Midbrain (tissue), 1 donor: ENCODE results near the gene MMP15.
"Not testable (repeated sequence)": the region's sequence is repeated elsewhere in the genome, so short reads cannot be mapped to it uniquely, and the experiment has no call there.

Source experiments
- DNase-seq: peaks from one replicate; lab custom pipeline; 2025; lab: John Stamatoyannopoulos, UW

The MMP15 gene

DNA sequence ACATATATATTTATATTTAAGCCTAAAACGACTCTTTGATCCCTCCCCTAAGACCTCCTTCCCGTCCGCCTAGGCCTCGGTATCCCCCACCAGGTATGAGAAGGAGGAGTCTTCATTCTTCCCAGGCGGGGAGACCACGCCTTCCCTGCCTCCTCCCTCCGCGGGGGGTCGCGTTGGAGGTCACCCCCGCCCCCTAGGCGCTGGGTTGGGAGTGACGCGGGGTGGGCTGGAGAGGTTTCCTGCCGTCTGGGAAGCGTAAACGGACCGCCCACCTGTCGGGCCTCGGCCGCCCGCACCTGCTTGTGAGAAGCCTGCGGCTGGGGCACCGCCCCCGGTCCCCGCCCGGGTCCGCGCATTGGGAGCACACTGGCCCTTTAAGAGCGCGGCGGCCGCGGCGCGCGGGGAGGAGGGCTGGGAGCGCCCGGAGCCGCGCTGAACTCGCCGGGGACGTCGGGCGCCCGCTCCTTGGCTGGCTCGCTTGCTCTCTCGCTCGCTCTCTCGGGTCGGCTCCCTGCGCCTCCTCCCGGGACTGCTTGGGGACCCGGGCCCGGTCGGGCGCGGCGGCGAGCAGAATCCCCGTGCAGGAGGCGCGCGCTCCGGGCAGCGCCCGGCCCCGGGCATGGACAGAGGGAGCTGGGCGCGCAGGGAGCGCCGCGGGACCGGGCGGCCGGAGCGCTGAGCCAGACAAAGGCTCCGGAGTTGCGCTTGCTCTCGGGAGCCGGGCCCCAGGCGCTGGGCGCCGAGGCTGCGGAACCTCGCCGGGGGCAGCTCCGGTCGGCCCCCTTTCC, at the start of gene MMP15:
MMP15 (plus strand) TSS at position 404 of the 788 bp plus-strand sequence. CDS start 597 bp downstream, outside the sequence.
- peak; percentile 32 for DNase-seq

DNA sequence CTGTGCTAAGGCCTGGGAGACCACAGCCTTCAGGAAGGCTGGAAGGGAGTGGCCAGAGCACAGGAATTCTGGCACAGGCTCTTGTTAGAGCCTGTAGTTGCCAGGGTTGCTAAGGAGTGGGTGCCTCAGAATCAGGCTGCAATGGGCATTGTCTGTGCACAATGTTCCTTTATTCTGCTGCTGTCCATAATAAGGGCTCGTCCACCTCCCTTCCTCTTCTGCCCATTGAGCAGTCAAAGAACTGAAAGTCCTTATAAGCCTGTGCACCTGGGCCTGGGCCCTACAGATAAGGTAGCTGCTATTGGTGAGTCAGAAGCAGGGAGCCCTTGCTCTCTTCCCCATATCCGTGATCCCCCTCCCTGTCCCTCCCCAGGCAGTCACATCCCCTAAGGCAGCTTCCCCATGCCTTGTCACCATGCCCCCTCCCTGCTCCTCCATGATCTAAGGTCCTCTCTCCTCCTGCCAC, 49.2 kb upstream of the MMP15 start:
- DNase-seq, result peak; percentile 70

DNA sequence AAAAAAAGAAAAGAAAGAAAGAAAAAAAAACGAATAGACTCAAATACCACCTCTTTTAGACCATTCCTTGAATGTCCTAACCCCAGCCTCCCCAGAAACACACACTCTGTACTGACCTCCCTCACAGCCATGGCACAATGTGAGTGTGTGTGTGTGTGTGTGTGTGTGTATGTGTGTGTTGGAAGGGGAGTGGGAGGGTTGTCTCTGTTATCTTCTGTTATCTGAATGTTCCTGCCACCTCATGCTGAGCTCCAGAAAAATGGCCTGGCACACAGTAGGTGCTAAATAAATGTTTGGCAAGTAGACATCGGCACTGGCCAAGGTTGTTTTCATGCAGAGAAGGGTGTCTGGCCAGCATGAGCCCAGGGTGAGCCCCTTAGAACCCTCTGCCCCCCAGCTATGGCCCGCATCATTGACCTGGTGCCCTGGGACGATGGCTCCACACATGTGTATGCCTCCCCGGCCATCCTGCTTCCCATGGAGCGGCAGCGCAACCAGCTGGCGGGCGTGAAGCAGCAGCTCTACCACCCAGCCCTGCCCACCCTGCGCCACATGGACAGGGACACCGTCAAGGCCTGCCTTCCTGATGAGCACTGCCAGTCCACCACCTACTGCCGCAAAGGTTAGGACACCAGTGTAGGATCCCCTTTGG, 48.0 kb upstream of the MMP15 start:
- DNase-seq, result no peak

DNA sequence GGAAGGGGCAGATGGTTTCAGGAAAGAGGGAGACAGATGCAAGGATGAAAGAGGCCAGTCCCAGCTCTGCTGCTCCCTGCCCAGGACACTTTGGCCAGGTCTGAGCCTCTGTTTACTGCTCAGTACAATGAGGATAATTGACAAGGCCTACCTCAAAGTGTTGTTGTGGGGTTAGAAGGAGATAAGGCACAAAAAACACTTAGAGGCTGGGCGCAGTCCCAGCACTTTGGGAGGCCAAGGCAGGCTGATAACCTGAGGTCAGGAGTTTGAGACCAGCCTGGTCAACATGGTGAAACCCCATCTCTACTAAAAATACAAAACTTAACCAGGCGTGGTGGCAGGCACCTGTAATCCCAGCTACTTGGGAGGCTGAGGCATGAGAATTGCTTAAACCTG, 47.5 kb upstream of the MMP15 start:
- DNase-seq, result not testable (repeated sequence)

DNA sequence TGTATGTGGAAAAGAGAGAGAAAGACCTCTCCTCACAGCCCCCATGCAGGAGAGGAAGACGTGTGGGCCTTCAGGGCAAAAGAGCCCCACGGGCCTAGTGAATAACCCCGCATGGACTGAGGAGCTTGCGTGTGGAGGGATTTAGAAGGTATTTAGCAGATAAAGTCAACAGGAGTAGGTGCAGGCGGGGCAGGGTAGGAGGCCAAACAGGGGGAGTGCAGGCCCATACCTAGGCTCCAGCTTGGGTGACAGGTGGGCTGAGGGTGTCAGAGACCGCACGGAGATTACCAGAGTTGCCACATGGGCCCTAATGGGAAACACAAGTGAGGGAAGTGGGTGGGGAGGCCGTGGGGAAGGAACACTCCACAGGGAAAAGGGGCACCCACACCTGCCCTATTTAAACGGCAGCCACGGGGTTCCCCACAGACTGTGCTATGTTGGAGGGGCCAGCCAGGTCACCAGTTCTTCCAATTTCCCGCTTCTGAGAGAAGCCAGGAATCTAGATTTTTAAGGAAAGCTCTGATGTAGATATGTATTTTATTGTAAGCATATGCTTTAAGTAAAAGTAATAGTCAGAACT, 46.5 kb upstream of the MMP15 start:
- no peak for DNase-seq

DNA sequence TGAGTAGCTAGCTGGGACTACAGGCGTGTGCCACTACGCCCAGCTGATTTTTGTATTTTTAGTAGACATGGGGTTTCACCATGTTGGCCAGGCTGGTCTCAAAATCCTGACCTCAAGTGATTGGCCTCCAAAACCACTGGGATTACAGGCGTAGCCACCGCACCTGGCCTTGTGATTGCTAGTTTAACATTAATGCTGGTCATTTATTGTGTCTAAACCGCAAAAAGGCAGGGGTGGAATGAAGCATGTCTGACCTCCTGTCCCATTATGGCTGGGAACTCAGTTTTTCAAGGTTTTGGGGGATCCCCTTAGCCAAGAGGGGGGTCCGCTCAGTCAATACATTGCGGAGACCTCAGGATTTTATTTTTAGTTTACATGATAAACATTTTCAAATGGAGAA, 43.9 kb upstream of the MMP15 start:
- DNase-seq, result no peak

DNA sequence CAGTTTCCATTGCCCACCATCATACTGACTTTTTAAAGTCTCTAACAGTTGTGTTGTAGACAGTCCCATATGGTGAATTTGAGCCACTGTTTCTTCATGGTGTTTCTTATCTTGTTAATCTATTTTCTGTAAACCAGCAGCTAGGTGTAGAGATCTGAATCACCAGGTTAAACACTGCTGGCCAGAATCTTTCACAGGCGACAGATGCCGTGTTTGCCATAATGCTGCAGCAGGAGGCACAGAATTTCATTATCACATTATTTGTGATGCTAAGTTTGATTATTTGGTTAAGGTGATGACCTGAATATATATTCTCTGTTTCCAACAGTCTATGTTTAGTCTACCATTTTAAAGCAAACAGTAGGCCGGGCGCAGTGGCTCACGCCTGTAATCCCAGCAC, 43.2 kb upstream of the MMP15 start:
- no peak for DNase-seq

DNA sequence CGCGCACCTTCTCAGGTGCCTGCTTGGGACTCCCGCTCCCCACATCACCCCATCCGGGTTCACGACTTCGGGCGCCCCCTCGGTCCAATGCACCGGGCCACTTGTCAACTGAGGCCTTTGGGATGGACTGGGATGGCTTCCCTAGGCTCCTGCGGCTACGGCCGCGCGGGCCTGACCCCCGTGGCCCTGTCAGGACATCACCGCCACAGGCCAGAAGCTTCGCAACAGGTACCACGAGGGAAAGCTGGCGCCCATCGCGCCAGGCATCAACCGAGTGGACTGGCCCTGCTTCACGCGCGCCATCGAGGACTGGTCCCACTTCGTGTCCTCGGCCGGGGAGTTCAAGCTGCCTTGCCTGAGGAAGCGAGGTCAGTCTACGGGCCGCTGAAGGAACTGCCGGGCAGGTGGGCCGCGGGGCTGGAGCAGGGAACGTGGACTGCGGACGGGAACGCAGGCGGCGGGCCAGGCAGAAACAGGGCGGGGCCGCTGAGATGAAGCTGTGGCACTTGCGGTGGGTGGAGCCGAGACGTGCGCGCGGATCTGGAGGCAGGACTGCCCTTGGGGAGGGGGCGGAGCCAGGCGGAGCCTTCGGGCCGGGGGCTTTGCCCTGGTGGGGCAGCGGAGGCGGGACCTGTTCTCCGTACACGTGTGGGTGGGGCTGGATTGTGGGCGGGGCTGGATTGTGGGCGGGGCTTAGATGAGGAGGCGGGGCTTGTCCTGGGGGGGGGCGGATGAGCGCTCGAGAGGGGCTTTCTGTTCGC, 40.9 kb upstream of the MMP15 start:
- DNase-seq, result no peak

DNA sequence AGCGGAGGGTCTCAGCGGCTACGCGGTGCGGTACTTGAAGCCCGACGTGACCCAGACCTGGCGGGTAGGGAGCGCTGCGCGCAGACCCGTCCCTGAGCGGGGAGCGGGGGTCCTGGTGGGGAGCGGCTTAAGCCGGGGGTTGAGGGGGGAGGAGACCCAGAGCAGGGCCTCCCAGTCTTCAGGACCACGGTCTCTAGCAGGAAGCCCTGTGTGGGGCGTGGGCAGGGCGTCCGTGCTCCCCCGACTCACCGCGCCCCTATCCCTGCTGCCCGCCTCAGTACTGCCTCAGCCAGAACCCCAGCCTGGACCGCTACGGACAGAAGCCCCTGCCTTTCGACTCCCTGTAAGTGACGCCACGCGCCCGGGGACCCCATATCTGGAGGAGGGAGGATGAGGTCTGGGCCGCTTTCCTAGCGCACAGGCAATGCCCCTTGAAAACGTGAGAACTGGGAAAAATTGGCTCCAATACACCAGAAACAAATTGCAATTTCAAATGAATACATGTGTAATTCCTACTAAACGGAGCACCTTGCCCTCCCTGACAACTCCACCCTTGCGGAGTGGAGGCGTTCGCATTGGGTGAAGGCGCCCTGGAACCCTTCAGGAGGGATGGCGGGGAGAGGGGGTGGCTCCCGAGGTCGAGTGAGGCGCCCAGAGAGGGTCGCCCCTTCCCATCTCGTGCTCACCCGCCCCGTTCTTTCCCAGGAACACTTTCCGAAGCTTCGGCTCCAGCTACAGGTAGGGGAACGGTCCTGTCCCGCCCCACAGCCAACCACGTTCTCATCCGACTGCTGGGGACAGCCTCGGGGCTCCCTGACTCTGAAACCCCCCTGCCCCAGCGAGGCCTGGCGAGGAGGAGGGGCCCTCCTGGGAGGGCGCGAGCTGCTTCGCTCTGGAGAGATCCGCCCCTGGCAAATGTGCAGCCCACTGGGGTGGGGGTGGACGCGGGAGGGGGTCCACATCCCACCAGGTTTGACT, 40.1 kb upstream of the MMP15 start:
- no peak for DNase-seq

DNA sequence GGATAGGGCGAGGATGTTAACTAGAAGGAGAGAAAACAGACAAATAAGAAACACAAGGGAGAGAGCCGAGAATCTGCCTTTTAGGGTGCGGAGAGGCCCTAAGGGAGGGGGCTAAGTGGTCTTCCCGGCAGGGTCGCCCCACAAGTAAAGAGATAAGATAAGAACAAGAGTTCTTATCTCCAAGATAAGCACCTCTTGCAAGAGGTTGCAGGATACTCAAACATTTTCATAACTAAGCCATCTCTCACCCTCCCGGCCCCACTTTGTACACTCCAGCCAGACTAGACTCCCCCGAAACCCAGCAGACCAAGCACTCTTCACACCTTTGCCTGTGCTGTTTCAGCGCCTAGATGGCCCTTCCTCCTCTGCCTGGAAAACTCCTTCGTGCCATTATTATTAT, 39.4 kb upstream of the MMP15 start:
- no peak for DNase-seq

DNA sequence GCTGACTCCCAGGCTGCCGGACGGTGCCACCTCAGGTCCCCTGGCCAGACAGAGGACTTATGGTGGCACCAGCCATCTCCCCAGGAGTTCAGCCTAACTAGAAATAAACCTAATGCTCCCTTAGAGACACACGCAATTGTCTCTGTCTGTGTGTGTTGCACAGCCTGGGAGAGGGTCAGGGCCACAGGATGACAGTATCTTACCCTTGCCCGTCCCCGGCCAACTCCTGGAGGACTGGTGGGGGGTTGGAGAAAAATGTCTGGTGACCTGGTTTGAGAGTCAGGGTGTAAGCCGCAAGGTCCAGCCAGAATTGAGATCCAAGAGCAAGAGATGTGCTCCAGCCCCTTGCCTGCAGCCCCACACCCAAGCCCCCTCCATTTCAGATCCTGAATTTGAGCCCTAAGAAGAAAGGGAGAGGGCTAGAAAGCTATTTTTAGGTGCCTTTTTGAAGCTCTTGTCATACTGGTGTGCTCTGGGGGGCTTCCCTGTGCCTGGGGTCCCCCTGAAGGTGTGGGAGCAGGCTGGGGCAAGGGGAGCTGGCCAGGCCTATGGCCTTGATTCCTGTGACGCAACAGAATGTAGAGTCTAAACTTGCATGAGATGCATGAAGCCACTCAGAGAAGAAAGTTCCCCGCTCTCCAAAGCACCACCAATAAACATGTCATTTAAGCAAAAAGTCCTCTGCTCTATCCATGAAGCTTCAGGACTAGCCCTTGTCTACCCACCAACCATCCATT, 37.9 kb upstream of the MMP15 start:
- DNase-seq, result no peak

DNA sequence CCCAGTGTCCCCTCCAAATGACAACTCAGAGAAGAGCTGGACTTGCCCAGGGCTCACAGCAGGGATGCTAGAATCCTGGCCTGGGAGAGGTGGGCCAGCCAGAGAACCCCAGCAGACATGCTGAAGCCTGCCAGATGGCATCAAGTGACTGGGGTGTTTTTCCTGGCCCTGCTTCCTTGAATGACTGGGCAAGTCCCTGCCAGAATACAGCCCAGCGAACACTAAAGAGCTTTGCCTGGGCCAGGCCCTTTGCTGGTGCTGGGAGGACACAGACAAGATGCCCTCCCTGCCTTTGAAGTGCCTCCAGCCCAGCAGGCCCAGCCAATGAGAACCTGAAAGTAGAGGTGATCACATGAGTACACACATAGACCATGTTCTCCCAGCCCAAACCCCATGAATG, 36.6 kb upstream of the MMP15 start:
- peak; percentile 24 for DNase-seq

DNA sequence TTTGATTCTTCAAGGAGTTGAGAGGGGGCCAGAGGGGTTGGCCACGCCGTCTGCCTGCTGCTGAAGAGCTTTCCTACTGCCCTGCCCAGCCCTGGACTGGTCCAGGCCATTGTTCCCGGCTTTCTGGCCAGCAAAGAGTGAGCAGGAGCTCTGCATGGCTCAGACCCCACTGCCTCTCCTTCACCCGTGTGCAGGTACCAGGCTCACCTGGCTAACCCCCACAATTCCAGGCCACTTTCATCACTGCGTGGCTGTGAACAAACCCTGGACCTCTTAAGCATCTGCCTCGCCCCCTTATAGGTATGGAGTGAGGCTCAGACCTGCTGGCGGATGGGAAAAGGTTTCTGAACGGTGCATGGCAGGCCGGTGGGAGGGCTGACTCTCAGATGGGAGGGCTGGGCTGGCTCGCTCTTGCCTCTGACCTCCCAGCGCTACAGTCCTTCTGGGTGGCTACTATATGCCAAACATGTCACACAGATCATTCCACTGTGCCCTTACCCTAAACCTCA, 33.9 kb upstream of the MMP15 start:
- no peak for DNase-seq

DNA sequence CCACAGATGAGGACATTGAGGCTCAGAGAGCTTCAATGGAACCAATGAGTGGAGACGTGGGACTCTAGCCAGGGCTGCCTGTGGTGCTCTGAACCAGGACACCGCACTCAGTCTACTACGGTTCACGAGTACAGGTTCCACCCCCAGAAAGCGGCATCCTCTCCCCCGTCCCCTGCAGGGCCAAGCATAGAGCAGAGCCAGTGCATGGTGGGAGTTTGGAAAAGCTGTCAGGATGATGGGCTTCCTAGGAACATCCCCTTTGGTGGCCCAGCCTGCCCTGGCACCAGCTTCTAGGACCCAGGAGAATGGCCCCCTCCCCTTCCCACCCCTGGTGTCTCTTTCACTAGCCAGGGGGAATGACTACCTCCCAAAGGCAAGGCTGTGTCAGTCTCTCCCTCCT, 33.5 kb upstream of the MMP15 start:
- no peak for DNase-seq

DNA sequence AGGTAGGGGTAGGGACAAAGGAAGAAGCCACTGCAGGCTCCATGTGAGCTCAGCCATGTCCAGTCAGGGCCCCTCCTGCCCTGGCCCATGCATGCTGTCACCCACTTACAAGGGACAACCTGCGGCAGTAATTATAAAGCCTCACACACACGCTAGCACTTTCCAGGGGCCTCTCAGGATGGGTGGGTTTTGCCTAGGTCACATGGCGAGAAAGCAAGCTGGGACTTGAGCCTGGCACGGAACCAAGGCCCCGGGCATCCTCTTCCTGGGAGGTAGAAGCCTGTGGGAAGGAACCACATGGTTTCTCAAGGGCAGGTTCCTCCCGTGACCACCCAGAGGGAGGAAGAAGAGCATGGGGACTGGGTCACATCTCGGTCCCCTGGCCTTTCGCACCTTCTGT, 32.1 kb upstream of the MMP15 start:
- no peak for DNase-seq

DNA sequence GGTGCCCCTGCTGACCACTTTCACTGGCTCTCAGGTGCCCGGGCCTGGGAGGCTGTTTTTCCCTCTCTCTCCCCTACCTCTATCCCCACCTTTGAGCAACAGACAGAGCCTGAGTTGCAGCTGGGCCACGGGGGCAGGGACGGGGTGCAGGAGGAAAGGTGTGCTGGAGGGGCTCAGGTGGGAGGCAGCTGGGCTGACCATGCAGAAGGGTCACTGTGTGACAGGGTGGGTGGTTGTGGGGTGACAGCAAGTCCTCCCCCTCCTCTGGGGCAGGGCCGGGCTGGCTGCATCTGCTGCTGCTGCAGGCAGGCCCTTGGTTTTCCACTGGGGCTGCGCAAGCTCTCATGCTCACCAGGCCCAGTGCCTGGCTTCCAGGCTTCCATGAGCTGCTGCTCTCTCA, 31.7 kb upstream of the MMP15 start:
- no peak for DNase-seq

DNA sequence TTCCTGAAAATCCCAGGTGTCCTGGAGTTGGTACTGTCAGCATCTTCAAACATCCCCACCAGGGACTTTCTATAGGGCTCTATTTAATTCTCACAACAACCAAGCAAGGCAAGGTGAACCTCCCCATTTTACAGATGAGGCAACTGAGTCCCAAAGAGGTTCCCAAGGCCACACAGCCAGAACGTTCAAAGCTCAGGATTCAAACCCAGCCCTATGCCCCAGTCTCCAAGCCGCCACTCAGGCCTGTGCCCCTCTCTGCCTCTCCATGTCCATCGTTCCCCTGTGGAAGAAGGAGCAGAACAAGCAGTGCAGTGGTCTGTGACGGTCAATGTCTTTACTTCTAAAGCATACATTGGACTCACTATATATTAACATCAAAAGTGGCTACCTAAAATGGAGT, 31.2 kb upstream of the MMP15 start:
- no peak for DNase-seq

DNA sequence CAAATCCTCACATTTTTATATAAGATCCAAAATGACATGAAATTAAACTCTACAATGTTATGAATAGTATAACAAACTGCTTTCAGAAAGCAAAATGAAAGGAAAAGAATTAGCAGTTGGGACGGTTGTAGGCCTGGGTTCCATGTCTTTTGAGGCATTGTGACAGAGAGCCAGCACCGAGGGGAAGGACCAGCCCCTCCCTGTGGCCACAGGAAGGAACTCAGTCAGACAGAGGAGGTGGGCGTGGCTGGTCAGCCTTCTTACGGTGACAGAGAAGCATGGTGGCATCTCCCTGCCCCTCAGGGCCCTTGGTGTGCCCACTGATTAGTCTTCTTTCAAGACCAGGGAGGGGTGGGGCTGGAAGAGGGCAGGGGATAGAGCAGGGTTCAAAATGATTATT, 30.8 kb upstream of the MMP15 start:
- DNase-seq, result no peak

DNA sequence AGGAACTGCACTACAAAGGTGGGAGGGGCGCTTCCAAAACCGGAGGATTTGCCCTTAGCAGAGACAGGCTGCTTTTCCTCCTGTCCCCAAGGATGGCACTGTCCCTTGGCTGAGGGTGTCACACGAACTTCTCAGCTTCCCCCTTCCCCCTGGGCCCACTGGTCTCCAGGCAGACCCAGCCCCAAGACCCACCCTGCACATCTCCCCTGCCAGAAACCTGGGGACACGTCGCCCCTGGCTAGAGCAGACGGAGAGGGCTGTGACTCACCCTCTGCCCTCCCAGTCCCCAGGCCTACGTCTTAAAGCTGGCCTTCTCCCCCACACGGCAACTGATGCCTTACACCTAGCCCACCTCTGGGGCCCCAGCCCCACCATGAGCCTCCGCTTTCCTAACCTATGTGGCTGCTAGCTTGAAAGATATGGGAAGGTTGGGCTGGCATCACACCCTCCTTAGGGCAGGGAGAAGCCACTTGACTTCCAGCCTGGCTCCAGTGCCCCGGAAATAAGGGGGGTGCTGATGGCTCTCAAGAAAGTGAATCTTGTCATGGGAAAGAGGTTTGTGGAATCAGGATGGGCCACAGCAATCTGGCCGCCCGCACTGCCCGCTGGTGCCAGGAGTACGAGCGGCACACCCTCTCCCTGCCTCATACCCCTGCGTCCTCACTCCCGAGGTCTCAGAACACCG, 29.7 kb upstream of the MMP15 start:
- no peak for DNase-seq
